ENCODE results near the gene CDKL4. TPM values are rescaled to one million over a fixed set of nuclear protein-coding genes. Genes with fewer than 3 reads are reported as not detected.
"Not testable (repeated sequence)": the region's sequence is repeated elsewhere in the genome, so short reads cannot be mapped to it uniquely, and the experiment has no call there.

The CDKL4 gene
- total RNA-seq, 2 donors from 2014 or later, result 0.64 TPM; not detected in 1

- H3K9me3 ChIP-seq, result no peaks in the 10 kb centered on the region
- no peak for DNase-seq
- intact Hi-C loops (cut with DNase I), result no loop called here
- H3K4me1 ChIP-seq, result no peaks in the 10 kb centered on the region
- no peak overlapping the region for H3K9ac ChIP-seq (ENCODE audit: low read depth in 2 of 2, low read length in 2 of 2)
- H3K4me3 ChIP-seq, result no peak overlapping the region
- no peaks in the 10 kb centered on the region for H3K27me3 ChIP-seq
- TF ChIP-seq, protein P1, sequence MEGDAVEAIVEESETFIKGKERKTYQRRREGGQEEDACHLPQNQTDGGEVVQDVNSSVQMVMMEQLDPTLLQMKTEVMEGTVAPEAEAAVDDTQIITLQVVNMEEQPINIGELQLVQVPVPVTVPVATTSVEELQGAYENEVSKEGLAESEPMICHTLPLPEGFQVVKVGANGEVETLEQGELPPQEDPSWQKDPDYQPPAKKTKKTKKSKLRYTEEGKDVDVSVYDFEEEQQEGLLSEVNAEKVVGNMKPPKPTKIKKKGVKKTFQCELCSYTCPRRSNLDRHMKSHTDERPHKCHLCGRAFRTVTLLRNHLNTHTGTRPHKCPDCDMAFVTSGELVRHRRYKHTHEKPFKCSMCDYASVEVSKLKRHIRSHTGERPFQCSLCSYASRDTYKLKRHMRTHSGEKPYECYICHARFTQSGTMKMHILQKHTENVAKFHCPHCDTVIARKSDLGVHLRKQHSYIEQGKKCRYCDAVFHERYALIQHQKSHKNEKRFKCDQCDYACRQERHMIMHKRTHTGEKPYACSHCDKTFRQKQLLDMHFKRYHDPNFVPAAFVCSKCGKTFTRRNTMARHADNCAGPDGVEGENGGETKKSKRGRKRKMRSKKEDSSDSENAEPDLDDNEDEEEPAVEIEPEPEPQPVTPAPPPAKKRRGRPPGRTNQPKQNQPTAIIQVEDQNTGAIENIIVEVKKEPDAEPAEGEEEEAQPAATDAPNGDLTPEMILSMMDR (IDR thresholded peaks at IDR 0.05), result no peak
- no peak overlapping the region for H3K27ac ChIP-seq
- H3K36me3 ChIP-seq, result no peaks in the 10 kb centered on the region
Measured at GRCh38 chr2:39164089-39164488, 79.7 kb downstream of the CDKL4 start.

DNA sequence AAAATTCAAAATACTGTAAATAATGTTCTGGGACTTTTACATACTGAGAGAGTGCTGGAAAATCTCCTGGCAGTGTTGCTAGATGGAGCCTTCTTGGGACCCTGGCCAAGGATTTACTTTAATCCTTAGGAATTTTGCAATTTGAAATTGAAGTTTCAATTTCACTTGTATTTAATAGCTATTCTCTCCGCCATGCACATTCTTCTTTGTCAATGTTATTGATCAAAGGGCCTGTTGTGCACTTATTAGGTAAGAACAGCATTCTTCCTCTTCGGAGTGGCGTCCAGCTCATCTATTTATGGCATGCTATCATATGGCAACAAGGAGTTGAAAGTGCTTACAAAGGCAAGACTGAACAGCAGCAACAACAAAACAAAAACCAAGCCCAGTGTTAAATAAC, 82.8 kb downstream of the CDKL4 start:
- Histone ChIP-seq H3K4me1 (no peaks in the 10 kb centered on the region), H3K9ac (ENCODE audit: low read depth in 2 of 2, low read length in 2 of 2) (no peak overlapping the region), H3K27ac (no peak overlapping the region), H3K9me3 (no peaks in the 10 kb centered on the region), H3K36me3 (no peaks in the 10 kb centered on the region), H3K4me3 (no peak overlapping the region), H3K27me3 (no peaks in the 10 kb centered on the region)
- intact Hi-C loops (cut with DNase I), result no loop called here
- DNase-seq, result no peak
- TF ChIP-seq, protein P1 (IDR thresholded peaks at IDR 0.05), result no peak

- H3K9ac ChIP-seq (ENCODE audit: low read depth in 2 of 2, low read length in 2 of 2), result no peak overlapping the region
- no peak overlapping the region for H3K27ac ChIP-seq
- TF ChIP-seq, protein P1 (IDR thresholded peaks at IDR 0.05), result no peak
- no peaks in the 10 kb centered on the region for H3K27me3 ChIP-seq
- no peaks in the 10 kb centered on the region for H3K4me1 ChIP-seq
- intact Hi-C loops (cut with DNase I), result no loop called here
- no peak for DNase-seq
- H3K9me3 ChIP-seq, result no peaks in the 10 kb centered on the region
- no peaks in the 10 kb centered on the region for H3K36me3 ChIP-seq
- no peak overlapping the region for H3K4me3 ChIP-seq
Measured at GRCh38 chr2:39159283-39159682, 84.5 kb downstream of the CDKL4 start.

- no peaks in the 10 kb centered on the region for H3K36me3 ChIP-seq
- no peaks in the 10 kb centered on the region for H3K9me3 ChIP-seq
- no peak for DNase-seq
- no peak overlapping the region for H3K9ac ChIP-seq (ENCODE audit: low read depth in 2 of 2, low read length in 2 of 2)
- H3K27me3 ChIP-seq, result no peaks in the 10 kb centered on the region
- intact Hi-C loops (cut with DNase I), result no loop called here
- TF ChIP-seq, protein P1 (IDR thresholded peaks at IDR 0.05), result no peak
- H3K4me1 ChIP-seq, result no peaks in the 10 kb centered on the region
- no peak overlapping the region for H3K27ac ChIP-seq
- no peak overlapping the region for H3K4me3 ChIP-seq
Measured at GRCh38 chr2:39158351-39158750, 85.4 kb downstream of the CDKL4 start.

DNA sequence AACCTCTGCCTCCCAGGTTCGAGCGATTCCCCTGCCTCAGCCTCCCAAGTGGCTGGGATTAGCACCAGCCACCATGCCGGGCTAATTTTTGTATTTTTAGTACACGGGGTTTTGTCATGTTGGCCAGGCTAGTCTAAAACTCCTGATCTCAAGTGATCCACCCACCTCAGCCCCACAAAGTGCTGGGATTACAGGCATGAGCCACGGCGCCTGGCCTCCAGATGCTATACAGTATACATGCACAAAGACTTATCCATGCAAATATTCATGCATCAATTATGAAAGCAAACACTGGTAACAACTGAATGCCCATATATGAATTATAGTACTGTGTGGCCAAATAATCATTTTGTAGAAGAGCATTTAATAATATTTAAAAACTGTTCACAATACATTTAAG, 86.9 kb downstream of the CDKL4 start:
- Histone ChIP-seq H3K27ac (no peak overlapping the region), H3K27me3 (no peaks in the 10 kb centered on the region), H3K4me1 (no peaks in the 10 kb centered on the region), H3K4me3 (no peak overlapping the region), H3K9me3 (no peaks in the 10 kb centered on the region), H3K9ac (ENCODE audit: low read depth in 2 of 2, low read length in 2 of 2) (no peak overlapping the region), H3K36me3 (no peaks in the 10 kb centered on the region)
- TF ChIP-seq, protein P1 (IDR thresholded peaks at IDR 0.05), result no peak
- intact Hi-C loops (cut with DNase I), result no loop called here
- DNase-seq, result no peak

GRCh38 chr2:39156107-39156506, 87.7 kb downstream of the CDKL4 start:
- no peak overlapping the region for H3K9ac ChIP-seq (ENCODE audit: low read depth in 2 of 2, low read length in 2 of 2)
- TF ChIP-seq, protein P1 (IDR thresholded peaks at IDR 0.05), result no peak
- no peak for DNase-seq
- intact Hi-C loops (cut with DNase I), result no loop called here
- no peak overlapping the region for H3K4me3 ChIP-seq
- H3K9me3 ChIP-seq, result no peaks in the 10 kb centered on the region
- no peak overlapping the region for H3K27ac ChIP-seq
- H3K4me1 ChIP-seq, result no peaks in the 10 kb centered on the region
- no peaks in the 10 kb centered on the region for H3K36me3 ChIP-seq
- H3K27me3 ChIP-seq, result no peaks in the 10 kb centered on the region

- DNase-seq; H3K4me3 ChIP-seq; H3K27me3 ChIP-seq; H3K4me1 ChIP-seq; H3K27ac ChIP-seq; H3K9me3 ChIP-seq; H3K9ac ChIP-seq (ENCODE audit: low read depth in 2 of 2, low read length in 2 of 2); H3K36me3 ChIP-seq; intact Hi-C loops (cut with DNase I): not testable (repeated sequence)
Measured at GRCh38 chr2:39155573-39155972, 88.2 kb downstream of the CDKL4 start.
